GM19035 (cell line): ENCODE data around the gene HSPB3.
"Not testable (repeated sequence)": the region's sequence is repeated elsewhere in the genome, so short reads cannot be mapped to it uniquely, and the experiment has no call there.

Experiments
- ATAC-seq: cut with Tn5 transposase; IDR thresholded peaks from one replicate; pipeline ENCODE4 v1.9.1; 2021; ENCODE audit not compliant: unreplicated experiment

HSPB3 gene

GRCh38 chr5:54454602-54455001 is 897 bp upstream of the HSPB3 start:
- ATAC-seq, result no peak

DNA sequence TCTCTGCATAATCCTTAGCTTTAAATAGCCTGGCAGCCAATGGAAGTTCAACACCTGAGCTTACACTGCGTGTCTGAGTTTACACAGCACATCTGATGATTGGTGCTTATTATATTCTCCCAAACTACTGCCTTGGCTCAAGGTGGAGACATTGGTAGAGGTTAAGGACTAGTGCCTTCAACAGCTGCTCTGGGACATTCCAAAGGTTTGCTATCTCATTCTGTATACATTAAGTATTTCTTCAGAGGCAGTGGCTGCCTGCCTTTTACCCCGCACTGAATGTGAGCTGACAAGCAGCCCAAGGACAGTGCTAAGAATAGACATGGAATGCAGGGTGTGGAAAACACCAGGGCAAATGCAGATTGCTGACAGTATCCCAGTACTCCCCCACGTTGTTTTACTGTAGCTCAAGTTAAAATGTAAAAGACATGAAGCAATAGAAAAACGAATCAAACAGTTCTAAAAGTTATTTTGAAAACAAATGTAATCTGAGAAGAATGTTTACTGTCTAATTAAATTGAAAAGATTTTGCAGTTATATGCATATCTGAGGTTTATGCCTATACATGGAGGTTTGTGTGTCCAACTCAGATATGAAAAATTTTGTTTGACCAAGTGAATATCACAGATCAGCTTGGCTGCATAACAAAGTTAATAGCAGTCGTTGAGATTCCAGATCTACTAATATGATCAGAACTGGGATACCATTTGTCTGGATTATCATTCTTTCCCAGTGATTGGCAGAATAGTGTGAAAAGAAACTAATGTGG is 1.8 kb downstream of the HSPB3 start:
- no peak for ATAC-seq

GRCh38 chr5:54458221-54458620 is 2.7 kb downstream of the HSPB3 start:
- ATAC-seq, result no peak

DNA sequence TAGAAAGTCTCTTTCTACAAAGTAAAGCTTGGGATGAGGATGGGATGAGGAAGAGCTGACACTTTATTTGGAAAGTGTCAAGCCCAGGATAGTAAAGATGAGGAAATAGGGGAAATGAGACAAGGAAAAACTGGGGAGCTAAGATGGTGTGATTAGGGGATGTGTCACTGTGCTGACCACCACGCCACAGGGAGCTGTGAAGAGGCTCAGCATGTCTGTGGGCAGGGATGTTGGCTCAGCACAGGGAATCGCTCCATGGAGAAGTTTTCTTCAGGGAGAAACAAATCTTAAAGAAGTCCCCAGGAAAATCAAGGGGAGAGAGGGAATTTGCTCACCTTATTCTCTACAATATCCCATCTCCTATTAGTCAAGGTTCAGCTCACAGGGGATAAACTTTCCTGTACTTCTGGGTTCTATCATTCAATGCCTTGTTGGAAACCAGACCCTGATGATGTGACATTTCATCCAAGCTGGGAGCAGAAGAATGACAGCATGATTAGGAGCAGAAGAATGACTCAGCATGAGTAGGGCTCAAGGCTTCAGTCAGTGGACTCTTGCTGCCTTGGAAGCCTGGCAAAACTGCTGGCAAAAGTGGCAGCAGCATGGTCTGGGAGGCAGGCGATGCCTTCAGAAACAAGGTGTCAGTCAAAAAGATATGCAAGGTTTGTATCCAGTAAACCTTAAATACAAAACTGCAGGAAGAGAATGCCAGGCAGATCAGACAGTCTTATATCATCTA is 4.9 kb downstream of the HSPB3 start:
- no peak for ATAC-seq

GRCh38 chr5:54462281-54462680 is 6.8 kb downstream of the HSPB3 start:
- ATAC-seq, result no peak

DNA sequence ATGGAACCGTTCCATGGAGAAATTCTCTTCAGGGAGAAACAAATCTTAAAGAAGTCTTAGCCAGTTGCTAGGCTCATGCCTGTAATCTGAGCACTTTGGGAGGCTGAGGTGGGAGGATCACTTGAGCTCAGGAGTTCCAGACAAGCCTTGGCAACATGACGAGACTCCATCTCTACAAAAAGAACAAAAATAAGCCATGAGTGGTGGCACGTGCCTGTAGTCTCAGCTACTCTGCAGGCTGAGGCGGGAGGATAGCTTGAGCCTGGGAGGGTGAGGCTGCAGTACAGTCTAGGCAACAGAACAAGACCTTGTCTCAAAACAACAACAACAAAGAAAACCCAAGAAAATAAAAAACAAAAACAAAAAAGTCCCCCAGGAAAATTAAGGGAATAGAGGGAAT is 8.2 kb downstream of the HSPB3 start:
- ATAC-seq, result no peak

DNA sequence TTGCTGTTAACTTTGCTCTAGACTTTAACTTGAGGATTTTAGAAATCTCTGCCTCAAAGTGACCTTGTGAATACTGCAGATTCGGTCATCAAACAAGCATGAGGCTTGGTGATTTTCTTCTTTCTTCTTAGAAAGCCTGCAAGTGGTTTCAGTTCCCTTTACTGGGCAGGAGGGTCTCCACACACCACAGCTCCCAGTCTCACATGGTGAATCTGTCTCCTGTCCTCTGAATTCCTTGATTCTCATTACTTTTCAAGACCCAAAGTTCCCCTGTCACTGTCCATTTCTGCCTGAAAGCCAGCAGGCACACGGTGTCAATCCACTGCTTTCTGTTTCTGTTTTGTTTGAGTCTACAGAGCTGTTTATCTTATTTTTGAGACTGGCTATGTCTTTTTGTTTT is 14.1 kb downstream of the HSPB3 start:
- no peak for ATAC-seq

DNA sequence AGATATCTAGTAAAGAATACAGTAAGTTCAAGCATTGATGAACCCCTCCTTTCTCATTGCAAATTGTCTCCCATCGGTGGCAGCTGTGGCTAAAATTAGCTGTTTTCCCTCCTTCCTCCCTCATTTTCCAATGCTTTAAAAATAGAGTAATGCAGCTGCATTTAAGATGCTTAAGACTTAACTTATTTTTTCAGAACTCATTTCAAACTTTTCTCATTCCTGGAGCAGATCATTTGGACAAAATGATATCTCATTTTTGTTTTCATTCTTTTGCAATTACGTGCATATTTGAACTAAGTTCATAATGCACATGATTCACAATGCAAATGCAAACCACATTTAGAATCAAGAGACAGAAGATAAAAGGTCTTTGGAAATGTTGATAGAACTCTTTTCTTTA is 14.6 kb downstream of the HSPB3 start:
- ATAC-seq, result no peak

DNA sequence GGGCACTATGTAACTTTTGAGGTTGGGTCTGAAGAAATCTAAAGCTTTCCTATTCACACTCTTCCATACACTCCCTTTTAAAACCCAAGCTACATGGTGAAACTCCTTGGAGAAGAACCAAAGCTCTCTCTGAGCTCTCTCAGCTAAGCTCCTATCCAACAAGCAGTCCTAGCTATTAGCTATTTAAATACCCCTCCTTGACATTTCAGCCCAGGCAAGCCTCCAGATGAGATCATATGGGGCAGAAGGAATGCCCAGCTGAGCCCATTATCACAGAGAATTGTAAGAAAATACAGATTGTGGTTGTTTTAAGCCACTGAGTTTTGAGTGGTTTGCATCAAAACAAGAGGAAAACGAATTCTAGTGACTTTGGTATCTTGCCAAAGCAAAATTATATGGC is 15.2 kb downstream of the HSPB3 start:
- ATAC-seq, result no peak

GRCh38 chr5:54471398-54471797 is 15.9 kb downstream of the HSPB3 start:
- no peak for ATAC-seq

DNA sequence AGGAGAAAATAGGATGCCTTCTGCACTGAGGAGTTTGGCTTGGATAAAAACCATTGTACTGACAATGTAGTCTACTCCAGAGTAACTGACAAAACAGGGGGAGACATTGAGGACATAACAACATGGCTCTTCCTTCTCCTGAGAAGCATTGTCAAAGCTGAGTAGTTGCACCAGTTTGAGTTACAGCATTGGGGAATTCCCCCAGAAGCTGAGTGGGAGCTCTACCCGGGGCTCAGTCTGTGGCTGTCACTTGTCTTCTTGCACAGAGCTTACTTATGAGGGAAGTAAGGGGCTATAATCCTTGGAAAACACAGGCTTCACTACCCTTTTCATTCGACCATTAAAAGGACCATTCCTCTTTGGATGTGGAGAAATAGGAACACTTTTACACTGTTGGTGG is 21.2 kb downstream of the HSPB3 start:
- ATAC-seq, result no peak

GRCh38 chr5:54477941-54478478 is 22.5 kb downstream of the HSPB3 start:
- ATAC-seq, result no peak

DNA sequence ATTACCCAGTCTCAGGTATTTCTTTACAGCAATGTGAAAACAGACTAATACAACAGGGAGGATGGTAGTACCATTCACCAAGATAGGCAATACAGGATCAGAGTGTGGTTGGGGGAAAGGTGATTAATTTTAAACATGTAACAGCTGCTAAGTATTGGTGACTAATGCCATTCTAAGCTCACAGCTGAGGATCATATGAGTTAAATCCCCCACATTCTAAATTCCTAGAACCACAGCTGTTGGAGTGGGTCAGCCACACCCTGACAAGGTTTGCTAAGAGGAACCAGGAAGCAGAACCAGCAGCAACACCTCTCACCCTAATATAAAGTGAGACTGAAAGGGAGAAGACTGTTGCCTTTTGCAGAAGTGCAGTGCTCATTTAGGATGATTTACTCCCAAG is 24.8 kb downstream of the HSPB3 start:
- no peak for ATAC-seq

- no peak for ATAC-seq
These were observed 28.9 kb downstream of the HSPB3 start for GRCh38 chr5:54484219-54484894.

GRCh38 chr5:54485659-54486058 is 30.2 kb downstream of the HSPB3 start:
- ATAC-seq, result not testable (repeated sequence)

- ATAC-seq, result not testable (repeated sequence)
These were observed 34.1 kb downstream of the HSPB3 start for GRCh38 chr5:54489648-54489979.

- ATAC-seq, result no peak
These were observed 35.8 kb downstream of the HSPB3 start for GRCh38 chr5:54491326-54491725.

- no peak for ATAC-seq
These were observed 36.7 kb downstream of the HSPB3 start for GRCh38 chr5:54492178-54492577.

GRCh38 chr5:54495027-54495426 is 39.5 kb downstream of the HSPB3 start:
- ATAC-seq, result no peak
